DOHH2 (cell line): ENCODE results near the gene PTX4.

Source experiments
- H3F3A ChIP-seq: fragments of 200-600 bp; sonication (generic), shearing (Covaris generic); 2 replicates; pipeline ENCODE4 v1.6.0; 2016; ENCODE audit warnings: antibody characterized with exemption, mild to moderate bottlenecking; ENCODE audit not compliant: control insufficient read depth, insufficient read depth
- H3K27ac ChIP-seq: fragments of 200-600 bp; sonication (generic); 2 replicates; pipeline ENCODE4 v1.5.1; 2014; ENCODE audit warnings: low read depth, mild to moderate bottlenecking, low read length, moderate library complexity
- H3K27me3 ChIP-seq: fragments of 200-600 bp; sonication (generic); 2 replicates; pipeline ENCODE4 v1.6.1; 2014; ENCODE audit warnings: mild to moderate bottlenecking, low read length, mixed read lengths; ENCODE audit not compliant: control insufficient read depth
- H3K36me3 ChIP-seq: fragments of 200-600 bp; sonication (generic); 2 replicates; pipeline ENCODE4 v1.6.1; 2014; ENCODE audit warnings: mild to moderate bottlenecking, low read length, moderate library complexity, mixed read lengths; ENCODE audit not compliant: control insufficient read depth
- H3K4me1 ChIP-seq: fragments of 200-600 bp; sonication (generic); 2 replicates; pipeline ENCODE4 v1.6.1; 2014; ENCODE audit warnings: mild to moderate bottlenecking, low read length, mixed read lengths; ENCODE audit not compliant: control insufficient read depth
- H3K4me2 ChIP-seq: fragments of 200-600 bp; sonication (generic); 2 replicates; pipeline ENCODE4 v1.6.0; 2014; ENCODE audit warnings: mild to moderate bottlenecking, low read length, moderate library complexity
- H3K4me3 ChIP-seq: fragments of 200-600 bp; sonication (generic); 2 replicates; pipeline ENCODE4 v1.5.1; 2014; ENCODE audit warnings: mild to moderate bottlenecking, low read length, mixed read lengths
- H3K79me2 ChIP-seq: fragments of 200-600 bp; sonication (generic); 2 replicates; pipeline ENCODE4 v1.6.1; 2014; ENCODE audit warnings: mild to moderate bottlenecking, low read length, mixed read lengths; ENCODE audit not compliant: control insufficient read depth
- H3K9me2 ChIP-seq: fragments of 200-600 bp; sonication (generic); replicated peaks from 2 replicates; pipeline ENCODE4 v1.6.1; 2014; ENCODE audit warnings: mild to moderate bottlenecking, low read length, mixed read lengths; ENCODE audit not compliant: control insufficient read depth
- H3K9me3 ChIP-seq: fragments of 200-600 bp; sonication (generic); 2 replicates; pipeline ENCODE4 v1.6.1; 2014; ENCODE audit warnings: antibody characterized with exemption, low read length, mixed read lengths; ENCODE audit not compliant: control insufficient read depth, insufficient read depth
- H4K20me1 ChIP-seq: fragments of 200-600 bp; sonication (generic); 2 replicates; pipeline ENCODE4 v1.6.0; 2014; ENCODE audit warnings: low read depth, mild to moderate bottlenecking, antibody characterized with exemption, low read length, moderate library complexity; ENCODE audit not compliant: control insufficient read depth, insufficient read depth
- EZH2phosphoT487 ChIP-seq: fragments of 200-600 bp; sonication (generic); IDR thresholded peaks from 2 replicates; pipeline ENCODE4 v1.6.1; 2017; ENCODE audit warnings: borderline replicate concordance, mild to moderate bottlenecking, antibody characterized with exemption, low read length, moderate library complexity, mixed read lengths
- TF ChIP-seq, protein P1 (sequence below): fragments of 200-600 bp; sonication (generic); IDR thresholded peaks from one replicate; pipeline ENCODE4 v1.5.1; 2014; ENCODE audit warnings: antibody characterized with exemption, mild to moderate bottlenecking, low read depth, low read length; ENCODE audit not compliant: poor library complexity, severe bottlenecking

The PTX4 gene

DNA sequence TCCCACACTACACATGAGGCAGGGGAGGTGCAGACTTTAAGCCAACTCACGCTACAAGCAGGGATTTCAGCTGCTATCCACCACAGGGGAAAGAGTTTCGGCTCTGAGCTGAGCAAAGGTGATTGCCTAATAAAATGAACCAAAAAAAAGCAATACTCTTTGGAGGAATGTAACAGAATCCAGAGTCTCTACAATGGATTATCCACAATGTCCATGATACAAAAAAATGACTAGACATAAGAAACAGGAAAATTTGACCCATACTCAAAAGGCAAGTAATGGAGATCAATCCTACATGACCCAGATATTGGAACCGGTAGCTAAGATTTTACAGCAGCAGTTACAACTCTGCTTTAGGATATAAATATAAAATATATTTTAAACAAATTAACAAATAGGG lies 25.8 kb upstream of the PTX4 start:
- TF ChIP-seq EZH2phosphoT487, result no peak
- TF ChIP-seq, protein P1, sequence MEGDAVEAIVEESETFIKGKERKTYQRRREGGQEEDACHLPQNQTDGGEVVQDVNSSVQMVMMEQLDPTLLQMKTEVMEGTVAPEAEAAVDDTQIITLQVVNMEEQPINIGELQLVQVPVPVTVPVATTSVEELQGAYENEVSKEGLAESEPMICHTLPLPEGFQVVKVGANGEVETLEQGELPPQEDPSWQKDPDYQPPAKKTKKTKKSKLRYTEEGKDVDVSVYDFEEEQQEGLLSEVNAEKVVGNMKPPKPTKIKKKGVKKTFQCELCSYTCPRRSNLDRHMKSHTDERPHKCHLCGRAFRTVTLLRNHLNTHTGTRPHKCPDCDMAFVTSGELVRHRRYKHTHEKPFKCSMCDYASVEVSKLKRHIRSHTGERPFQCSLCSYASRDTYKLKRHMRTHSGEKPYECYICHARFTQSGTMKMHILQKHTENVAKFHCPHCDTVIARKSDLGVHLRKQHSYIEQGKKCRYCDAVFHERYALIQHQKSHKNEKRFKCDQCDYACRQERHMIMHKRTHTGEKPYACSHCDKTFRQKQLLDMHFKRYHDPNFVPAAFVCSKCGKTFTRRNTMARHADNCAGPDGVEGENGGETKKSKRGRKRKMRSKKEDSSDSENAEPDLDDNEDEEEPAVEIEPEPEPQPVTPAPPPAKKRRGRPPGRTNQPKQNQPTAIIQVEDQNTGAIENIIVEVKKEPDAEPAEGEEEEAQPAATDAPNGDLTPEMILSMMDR, result no peak
- H3K4me3 ChIP-seq, result no peak overlapping the region
- no peak overlapping the region for H3K27ac ChIP-seq
- H3K27me3 ChIP-seq, result no peaks in the 10 kb centered on the region
- no peaks in the 10 kb centered on the region for H4K20me1 ChIP-seq
- H3K4me2 ChIP-seq, result no peak overlapping the region
- peaks cover 4% of the 10 kb centered on the region; the same call in 1 of the 2 replicates for H3K36me3 ChIP-seq
- H3K4me1 ChIP-seq, result no peaks in the 10 kb centered on the region
- H3K9me2 ChIP-seq, result no peaks in the 10 kb centered on the region
- H3K9me3 ChIP-seq, result no peaks in the 10 kb centered on the region
- no peaks in the 10 kb centered on the region for H3F3A ChIP-seq
- no peaks in the 10 kb centered on the region for H3K79me2 ChIP-seq

DNA sequence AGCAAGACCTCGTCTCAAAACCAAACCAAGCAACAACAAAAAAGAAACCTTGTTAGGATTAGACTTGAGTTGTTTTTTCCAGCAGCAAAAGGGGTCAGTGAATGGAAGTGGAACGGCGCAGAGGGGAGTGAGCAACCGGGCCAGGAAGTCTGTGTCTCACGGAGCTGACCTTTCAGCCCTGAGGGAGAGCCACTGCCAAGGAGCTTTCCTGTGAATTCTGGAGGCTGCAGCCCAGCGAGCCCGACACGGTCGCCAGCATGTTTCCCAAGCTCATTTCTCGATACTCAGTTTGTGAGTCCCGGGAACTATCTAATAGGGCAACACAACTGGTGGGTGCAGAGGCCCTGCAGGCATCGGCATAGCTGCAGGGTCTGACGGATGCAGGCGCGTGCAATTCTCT lies 24.0 kb upstream of the PTX4 start:
- Histone ChIP-seq H3K27ac (no peak overlapping the region), H3K4me1 (no peaks in the 10 kb centered on the region), H3F3A (no peaks in the 10 kb centered on the region), H3K36me3 (peaks cover 7% of the 10 kb centered on the region; the same call in 1 of the 2 replicates), H3K4me2 (no peak overlapping the region), H3K9me3 (no peaks in the 10 kb centered on the region), H3K4me3 (no peak overlapping the region), H3K9me2 (no peaks in the 10 kb centered on the region), H3K79me2 (no peaks in the 10 kb centered on the region), H3K27me3 (no peaks in the 10 kb centered on the region), H4K20me1 (no peaks in the 10 kb centered on the region)
- TF ChIP-seq EZH2phosphoT487, result no peak
- TF ChIP-seq, protein P1, result no peak

DNA sequence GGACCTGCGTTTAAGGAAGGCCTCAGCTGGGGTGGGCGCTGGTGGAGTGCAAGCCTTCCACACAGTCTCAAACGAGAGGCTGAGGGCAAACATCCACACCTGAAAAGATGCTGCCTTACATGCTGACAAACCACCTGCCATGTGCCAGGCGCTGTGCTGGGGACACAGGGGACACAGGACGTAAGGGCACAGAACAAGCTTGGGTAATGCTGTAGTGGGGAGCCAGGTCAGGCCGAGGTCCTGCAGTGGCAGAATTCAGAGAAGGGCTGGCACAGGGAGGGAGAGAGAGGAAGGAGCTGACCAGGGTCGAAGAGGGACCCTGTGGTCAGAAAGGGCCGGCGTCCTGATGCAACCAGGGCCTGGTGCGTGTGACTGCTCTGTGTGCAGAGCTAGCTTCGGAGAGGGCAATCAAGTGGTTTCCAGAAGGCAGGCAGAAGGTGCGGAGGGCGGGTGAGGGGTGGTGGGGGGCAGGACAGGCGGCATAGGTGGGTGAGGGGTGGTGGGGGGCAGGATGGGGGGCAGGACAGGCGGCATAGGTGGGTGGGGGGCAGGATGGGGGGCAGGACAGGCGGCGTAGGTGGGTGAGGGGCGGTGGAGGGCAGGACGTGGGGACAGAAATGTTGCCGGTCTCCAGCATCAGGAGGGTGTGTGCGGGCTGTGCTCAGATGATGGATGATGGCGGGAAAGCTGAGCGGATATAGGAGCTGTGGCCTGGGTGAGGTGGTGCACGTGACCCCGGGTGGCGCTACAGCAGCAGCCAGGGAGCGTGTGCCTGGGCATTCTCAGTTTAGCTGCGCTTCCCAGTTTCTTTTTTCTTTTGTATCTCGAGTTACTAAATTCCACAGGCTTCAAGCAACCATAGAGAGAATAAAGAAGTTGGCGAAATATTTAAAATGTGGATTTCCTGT lies 23.2 kb upstream of the PTX4 start:
- H3K36me3 ChIP-seq, result peaks cover 7% of the 10 kb centered on the region; the same call in 1 of the 2 replicates
- no peak for TF ChIP-seq EZH2phosphoT487
- TF ChIP-seq, protein P1, result no peak

More for the DNA sequence above, 23.2 kb upstream of the PTX4 start:
- no peaks in the 10 kb centered on the region for H4K20me1 ChIP-seq
- H3K4me1 ChIP-seq, result no peaks in the 10 kb centered on the region
- no peaks in the 10 kb centered on the region for H3K27me3 ChIP-seq
- H3K4me2 ChIP-seq, result no peak overlapping the region
- H3K9me2 ChIP-seq, result no peaks in the 10 kb centered on the region
- no peaks in the 10 kb centered on the region for H3K9me3 ChIP-seq
- H3K27ac ChIP-seq, result no peak overlapping the region
- H3K4me3 ChIP-seq, result no peak overlapping the region
- H3K79me2 ChIP-seq, result no peaks in the 10 kb centered on the region
- no peaks in the 10 kb centered on the region for H3F3A ChIP-seq
